Right kidney (tissue), 1 donor: ENCODE measurements around the gene GNGT1.
A peak's percentile ranks its signal among the peaks of the same experiment; 100 is the strongest.
"Not testable (repeated sequence)": the region's sequence is repeated elsewhere in the genome, so short reads cannot be mapped to it uniquely, and the experiment has no call there.

ENCODE experiments used
- DNase-seq: peaks from one replicate; pipeline ENCODE4 v3.0.0-alpha.2; 2016

The GNGT1 gene

DNA sequence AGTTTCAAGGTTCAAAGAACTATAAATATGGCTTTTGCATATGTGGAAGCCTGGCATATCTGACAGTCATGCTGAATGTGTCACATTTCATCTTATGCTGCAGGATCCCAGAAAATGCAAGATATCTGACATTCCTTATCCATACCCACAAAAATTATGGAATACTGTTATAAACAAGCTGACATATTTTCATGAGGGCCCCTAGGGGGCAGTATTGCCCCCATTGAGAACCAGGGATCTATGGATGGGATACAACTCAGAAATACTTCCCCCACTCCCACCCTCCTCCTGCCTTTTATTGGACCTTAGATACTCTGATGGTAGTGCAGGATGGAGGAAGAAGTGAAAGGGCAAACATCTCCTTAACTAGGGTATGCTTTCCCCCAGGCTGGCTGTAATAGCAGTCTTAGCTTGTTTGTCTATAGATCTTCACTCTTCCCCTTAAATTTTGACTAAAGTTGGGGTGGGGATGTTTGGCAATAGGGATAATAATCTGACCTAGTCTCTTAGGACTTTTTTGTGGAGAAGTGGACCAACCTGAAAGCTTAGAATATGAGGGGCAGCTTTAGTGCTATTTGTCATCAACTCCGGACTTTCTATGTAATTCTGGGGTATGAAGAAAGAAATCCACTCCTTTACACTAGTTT, 3.5 kb upstream of the GNGT1 start:
- no peak for DNase-seq

GRCh38 chr7:93910076-93910994, 4.0 kb downstream of the GNGT1 start:
- DNase-seq, result no peak

GRCh38 chr7:93911242-93911641, 4.9 kb downstream of the GNGT1 start:
- not testable (repeated sequence) for DNase-seq

DNA sequence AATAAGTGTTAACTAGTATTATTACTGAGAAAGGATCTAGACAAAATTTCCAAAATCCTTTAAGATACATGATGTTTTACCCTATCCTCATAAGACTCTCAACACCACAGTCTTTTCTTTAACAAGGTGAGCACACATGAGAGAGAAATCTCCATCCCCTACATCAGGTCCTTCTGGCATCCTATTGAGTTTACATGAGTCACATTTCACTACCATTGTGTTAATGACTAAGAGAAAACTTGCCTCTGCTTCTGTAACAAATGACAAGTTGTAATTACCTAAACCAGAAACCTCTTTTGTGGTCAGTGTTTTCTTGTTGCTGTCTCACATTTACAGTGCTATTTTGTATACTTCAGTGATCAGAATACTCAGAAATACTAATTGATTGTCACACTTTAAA, 5.3 kb downstream of the GNGT1 start:
- DNase-seq, result not testable (repeated sequence)

- no peak for DNase-seq
These were observed 6.8 kb downstream of the GNGT1 start for GRCh38 chr7:93913197-93913596.

GRCh38 chr7:93914581-93915066, 8.3 kb downstream of the GNGT1 start:
- no peak for DNase-seq

DNA sequence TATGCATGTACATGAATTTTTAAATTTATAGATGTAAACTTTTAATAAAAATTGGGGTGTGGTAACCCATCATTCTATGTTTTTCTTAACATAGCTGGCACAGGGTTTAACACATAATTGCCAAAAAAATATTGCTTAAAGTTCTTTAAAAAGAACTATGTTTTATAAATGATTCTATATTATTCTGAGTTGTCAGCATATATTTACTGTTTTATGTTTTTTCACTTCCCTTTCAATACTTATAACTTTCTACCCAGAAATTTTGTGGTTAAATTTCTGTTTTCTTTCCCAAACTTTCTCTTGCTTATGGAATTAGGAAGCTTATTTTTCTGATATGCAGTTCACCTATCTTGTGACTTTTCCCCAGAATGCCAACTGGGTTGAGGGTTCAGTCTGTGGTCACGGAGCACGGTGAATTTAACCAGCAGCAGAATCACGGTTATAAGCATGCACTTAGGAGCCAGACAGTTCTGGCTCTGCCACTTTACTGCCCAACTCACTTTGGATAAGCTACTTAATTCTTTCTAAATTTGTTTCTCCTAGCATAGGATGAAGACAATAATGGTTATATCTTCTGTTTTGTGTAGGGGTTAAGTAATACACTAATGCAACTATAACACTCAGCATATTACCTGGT, 9.0 kb downstream of the GNGT1 start:
- DNase-seq, result not testable (repeated sequence)

DNA sequence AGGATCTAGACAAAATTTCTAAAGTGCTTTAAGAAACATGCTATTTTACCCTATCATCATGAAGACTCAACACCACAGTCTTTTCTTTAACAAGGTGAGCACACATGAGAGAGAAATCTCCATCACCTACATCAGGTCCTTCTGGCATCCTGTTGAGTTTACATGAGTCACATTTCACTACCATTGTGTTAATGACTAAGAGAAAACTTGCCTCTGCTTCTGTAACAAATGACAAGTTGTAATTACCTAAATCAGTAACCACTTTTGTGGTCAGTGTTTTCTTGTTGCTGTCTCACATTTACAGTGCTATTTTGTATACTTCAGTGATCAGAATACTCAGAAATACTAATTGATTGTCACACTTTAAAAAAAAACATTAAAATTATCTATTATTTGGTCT, 9.5 kb downstream of the GNGT1 start:
- DNase-seq, result not testable (repeated sequence)

GRCh38 chr7:93916315-93916714, 9.9 kb downstream of the GNGT1 start:
- not testable (repeated sequence) for DNase-seq

DNA sequence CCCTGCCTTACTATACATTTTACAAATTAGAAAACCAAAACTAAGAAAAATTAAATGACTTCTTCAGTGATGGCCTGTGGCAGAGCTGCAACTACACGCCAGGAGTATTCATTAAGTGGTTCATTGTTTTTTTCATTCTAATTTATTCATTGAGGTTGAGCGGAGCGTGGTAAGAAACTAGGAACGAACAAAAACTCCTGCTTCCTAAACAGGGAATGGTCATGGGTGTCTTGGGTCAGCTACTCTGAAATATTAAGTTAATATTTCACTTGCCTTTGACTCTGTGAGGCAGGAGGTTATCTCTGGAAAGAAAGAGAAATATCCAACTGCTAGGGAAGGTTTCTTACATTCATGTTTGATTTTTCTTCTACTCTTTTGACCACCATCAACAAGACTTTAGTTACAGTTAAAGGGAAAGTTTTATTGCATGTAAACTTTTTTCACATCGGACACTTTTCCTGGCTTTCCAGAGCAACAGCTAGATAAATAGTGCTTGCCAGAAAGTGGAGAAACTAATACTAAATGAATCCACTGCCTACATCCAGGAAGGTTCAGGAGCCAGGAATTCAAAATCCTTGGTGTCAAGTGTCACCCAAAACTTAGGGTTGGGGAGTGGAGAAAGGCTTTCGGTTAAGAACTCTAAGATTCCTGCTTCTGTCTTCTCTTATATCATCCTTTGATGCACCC, 14.3 kb downstream of the GNGT1 start:
- DNase-seq, result peak; percentile 39

DNA sequence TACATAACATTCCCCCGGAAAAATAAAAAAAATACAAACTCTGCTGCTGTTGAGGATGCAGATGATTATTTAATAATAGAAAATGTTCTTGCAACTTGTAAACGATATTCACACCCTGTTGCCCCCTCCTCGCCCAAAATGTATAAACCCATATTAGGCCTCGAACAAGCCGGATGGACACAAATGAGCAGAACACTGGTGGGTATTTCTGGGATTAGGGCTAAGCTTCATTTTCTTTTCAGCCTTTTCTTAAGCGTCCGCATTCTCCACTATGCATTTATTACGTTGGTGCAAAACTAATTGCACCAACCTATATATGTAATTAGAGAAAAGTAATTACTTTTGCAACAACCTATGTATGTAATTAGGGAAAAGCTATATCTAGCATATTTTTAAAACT, 14.8 kb downstream of the GNGT1 start:
- DNase-seq, result no peak

DNA sequence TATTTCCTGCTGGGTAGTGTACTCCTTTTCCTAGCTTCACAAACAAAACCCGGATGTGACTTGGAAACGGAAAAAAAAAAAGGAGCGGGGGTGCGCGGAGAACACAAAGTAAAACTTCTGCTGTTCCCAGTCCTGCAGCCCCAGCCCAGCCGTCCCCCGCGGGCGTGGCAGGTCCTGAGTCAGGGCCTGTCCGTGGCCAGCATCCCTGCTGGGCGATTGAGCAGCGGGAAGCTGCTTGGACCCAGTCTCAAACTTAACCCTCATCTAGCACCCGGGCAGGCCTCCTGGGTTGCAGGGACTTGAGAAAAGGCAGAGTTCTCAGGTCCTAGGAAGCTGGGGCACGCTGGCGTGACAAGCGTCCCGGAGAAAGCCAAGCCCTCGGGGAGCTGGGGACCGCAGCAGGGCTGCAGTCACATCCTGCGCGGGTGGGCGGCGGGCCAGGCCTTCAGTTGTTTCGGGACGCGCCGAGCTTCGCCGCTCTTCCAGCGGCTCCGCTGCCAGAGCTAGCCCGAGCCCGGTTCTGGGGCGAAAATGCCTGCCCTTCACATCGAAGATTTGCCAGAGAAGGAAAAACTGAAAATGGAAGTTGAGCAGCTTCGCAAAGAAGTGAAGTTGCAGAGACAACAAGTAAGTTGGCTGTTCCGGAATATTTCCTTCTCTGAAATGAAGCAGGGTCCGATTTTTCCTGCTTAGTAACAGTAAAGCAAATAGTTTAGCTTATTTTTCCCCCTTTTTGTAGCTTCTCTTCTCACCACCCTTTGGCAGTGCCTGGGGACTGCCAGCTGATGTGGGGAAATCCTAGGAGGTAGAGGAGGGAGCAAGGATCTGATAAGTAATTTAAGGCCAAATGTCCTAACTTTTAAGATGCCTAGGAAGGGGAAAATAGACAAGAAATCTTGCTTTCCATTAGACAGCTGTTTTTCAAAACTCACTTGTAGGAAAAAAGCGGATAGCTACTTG, 15.5 kb downstream of the GNGT1 start, which contains the start of gene GNG11:
GNG11 (plus strand) TSS at position 129 of the 960 bp plus-strand sequence; CDS start at position 532, 403 bp downstream.
- peak; percentile 86 for DNase-seq

- no peak for DNase-seq
These were observed 16.9 kb downstream of the GNGT1 start for GRCh38 chr7:93923296-93923695.

DNA sequence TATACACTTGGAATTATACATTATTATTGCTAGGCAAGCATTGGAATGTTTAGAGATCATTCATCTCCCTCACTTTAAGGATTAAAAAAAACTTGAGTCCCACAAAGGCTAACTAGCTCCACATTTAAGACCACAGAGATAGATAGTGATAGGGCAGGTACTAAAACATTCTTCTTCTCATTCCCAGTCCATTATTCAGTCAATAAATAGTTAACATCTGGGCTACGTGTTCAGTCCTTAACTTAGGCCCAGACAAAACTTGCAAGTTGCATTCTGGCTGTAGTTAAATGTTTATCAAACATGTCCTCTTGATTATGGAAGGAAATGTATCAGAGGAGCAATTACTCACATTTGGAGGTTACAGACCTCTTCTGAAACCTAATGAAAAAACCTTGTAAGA, 17.6 kb downstream of the GNGT1 start:
- DNase-seq, result no peak

DNA sequence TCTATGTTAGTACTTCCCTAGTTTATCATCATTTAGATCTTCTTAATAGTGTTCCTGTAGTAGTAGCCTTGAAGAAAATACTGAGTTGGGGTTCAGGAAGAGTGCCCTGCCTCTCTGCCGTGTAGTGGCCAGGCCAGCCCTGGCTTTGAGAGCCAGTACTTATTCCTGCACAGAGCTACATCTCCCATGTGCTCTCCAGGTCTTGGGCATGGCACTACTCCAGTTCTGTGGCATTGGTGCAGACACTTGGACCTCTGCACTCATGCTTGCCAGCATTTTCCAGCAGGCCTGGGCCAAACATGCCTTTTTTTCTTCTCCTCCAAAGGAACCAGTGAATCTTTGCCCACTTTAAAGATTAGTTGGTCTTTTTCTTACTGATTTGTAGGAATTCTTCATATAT, 20.4 kb downstream of the GNGT1 start:
- no peak for DNase-seq

GRCh38 chr7:93927585-93927984, 21.2 kb downstream of the GNGT1 start:
- no peak for DNase-seq

- no peak for DNase-seq
These were observed 25.3 kb downstream of the GNGT1 start for GRCh38 chr7:93931655-93932054.

- no peak for DNase-seq
These were observed 26.8 kb downstream of the GNGT1 start for GRCh38 chr7:93933156-93933555.

- DNase-seq, result no peak
These were observed 28.7 kb downstream of the GNGT1 start for GRCh38 chr7:93935102-93935501.

- no peak for DNase-seq
These were observed 31.5 kb downstream of the GNGT1 start for GRCh38 chr7:93937818-93938217.

GRCh38 chr7:93938293-93938692, 31.9 kb downstream of the GNGT1 start:
- DNase-seq, result no peak
